GM10847 (cell line): ENCODE data around the gene R3HCC1L.

Experiments used
- POLR2A ChIP-seq: IDR thresholded peaks from 2 replicates; pipeline ENCODE4 v1.6.1; 2011; ENCODE audit not compliant: insufficient read length; ENCODE audit errors: extremely low read depth

The R3HCC1L gene

DNA sequence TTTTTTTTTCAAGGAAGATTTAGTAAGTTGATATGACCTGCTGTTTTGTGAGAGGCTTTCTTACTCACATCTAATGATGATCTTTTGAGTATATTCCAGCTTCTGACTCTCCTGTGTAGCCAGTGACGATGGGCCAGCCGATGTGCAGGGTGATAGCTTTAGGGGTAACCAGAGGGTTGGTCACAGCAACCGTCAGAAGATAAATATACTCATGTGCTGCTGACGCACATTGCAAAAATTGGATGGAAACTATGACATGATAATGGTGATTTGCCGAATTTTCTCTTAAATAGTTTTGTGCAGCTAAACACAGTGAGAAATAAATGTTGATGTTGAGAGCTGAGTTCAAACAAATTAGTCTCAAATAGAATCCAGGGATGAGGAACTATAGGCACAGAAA lies 29.5 kb downstream of the R3HCC1L start:
- TF ChIP-seq POLR2A: no peak

DNA sequence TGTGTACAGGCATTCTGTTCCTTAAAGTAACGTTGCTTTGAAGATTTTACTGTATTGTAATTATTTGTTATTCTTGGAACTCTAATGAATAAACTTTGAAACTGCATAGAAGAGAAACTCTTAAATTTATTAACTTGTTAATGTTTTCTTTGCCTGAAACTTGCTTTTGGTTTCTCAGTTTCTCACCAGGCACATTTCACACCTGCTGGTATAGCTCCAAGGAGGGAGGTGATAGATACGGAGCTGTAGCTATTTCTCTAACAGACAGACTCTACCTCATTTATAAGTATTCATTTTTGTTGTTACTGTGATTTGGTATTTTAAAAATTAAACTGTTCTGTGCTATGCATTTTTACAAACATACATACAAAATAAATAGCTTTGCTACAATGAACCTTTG lies 32.7 kb downstream of the R3HCC1L start:
- no peak for TF ChIP-seq POLR2A

DNA sequence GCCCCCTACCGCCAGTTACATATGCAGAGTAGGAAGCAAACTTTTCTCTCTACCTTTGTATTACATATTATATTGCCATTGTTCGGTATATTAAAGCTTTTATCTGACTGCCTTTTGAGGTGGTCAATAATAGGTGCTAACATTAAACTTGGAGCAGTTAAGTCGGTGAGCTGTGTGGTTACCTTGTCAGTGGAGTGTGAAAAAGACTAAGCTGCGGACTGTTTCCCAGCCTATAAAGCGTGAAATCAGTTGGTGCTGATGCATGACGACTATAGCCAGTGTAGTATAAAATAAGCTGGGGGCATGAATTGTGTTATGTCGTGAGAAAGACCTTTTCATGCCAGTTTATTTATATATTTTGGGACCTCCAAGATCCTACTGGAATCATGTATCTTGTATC lies 33.7 kb downstream of the R3HCC1L start:
- no peak for TF ChIP-seq POLR2A

DNA sequence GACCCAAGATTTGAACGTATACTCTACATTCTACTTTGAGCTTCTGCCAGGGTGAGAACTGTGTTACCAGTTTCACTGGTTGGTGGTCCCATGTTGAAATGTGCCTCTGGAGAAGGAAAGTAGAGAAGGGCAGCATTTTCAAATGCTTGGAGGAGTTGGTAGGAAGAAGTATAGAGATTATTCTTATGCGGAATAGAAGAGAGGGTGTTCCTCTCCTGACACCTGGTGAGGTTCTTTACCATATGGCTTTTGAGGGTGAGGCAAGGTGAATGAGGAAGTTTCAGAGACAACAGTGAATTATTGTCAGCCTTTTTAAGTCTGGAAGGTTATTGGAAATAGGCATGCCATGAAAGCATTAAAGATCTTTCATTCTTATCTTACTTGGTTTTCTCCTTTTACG lies 34.3 kb downstream of the R3HCC1L start:
- TF ChIP-seq POLR2A: no peak

DNA sequence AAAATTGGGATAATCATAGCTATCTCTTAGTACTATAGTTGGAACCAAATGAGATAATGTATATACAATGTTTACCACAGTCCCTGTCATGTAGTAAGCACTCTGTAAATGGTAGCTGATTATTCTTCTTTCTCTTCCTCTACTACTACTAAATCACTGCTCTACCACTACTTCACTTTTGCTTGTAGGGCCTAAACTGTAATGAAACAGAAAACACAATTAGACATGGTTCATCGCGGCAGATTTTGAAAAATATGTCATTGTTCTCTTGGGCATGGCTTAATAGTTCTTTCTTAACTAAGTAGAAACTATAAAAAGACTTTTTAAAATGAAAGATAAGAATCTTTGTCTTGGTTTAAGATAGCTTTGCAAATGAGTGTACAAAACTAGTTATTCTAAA lies 34.9 kb downstream of the R3HCC1L start:
- no peak for TF ChIP-seq POLR2A

DNA sequence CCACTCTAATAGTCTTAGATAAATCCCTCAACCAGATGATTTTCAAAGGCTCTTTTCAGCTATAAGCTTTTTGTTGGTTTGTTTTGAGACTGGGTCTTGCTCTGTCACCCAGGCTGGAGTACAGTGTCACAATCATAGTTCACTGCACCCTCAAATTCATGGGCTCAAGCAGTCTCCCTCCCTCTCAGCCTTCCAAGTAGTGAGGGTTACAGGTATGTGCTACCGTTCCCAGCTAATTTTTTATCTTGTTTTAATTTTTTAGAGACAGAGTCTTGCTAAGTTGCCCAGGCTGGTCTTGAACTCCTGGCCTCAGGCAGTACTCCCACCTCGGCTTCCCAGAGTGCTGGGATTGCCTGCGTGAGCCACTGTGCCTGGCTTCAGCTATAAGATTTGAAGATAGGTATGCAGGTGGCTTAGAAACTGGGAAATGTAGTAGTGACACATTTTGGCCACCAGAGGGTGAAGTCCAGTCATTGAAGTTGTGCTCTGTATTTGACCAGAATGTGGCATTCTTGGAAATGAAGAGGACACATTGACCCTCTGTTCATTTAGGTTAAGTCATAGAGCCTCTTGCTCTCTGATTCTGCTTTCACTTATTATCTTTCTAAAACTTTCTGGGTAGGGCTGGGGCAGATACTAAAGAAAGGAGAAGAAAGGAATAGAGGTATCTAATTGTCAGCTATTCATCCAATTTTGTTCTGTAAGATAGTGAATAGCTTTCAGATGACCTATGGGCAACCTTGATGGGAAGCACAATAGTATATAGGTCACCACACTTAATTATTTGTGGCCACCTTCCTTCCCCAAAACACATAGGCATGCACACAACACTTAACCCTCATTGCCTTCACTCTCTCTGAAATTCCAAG lies 36.0 kb downstream of the R3HCC1L start:
- TF ChIP-seq POLR2A: no peak

DNA sequence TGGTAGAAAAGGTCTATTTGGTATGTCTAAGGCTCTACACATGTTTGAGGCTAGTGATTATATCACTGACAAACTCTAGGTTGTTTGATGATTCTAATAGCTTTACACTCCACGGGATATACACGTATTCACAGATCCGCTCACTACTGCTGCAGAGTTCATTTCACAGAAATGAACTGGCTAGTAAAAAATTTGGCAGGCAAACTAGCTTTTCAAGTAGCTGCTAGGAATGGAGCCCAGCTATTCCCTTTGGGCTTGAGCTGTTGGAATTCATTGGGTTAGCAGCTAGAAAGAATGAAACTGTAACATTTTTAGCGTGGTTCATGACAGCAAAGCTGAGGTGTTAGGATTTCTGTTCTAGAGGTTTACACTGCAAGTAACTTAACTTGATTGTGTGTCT lies 37.6 kb downstream of the R3HCC1L start:
- no peak for TF ChIP-seq POLR2A

DNA sequence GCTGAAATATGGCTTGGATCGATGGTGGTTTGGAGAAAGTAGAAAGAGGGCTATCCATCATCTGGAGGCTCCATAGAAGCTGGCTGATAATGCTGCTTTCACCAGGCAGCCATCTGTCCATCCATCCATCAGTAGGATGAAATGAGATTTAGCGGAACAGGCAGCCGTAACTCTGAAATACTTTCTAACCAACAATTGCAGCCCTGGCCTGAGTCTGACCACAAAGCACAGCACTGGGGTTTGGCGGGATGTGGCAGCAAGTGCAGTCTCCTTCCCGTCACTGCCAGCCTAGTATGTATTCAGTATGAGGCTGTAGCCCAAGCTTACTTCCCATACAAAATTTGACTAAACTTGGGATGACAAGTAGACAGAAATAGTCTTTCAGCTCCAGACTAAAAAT lies 38.0 kb downstream of the R3HCC1L start:
- TF ChIP-seq POLR2A: no peak

DNA sequence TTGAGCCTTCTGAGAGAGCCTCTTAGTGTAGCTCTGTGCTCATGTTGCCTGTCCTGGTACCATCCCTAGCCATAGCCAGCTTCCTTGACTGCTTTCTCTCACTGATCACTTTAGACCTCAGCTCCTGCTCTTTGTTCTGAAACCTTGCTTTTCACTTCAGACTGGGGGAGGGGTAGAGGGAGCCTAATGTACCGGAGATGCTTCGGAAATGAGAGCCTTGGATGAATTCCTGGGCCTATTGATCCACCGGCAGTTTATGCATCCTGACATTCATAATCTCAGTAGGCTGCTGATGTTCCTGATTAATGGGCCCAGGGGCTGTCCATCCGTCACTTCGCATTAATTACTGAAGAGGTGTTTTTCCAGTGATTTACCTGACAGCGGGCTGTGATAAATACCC lies 38.8 kb downstream of the R3HCC1L start:
- TF ChIP-seq POLR2A: no peak

DNA sequence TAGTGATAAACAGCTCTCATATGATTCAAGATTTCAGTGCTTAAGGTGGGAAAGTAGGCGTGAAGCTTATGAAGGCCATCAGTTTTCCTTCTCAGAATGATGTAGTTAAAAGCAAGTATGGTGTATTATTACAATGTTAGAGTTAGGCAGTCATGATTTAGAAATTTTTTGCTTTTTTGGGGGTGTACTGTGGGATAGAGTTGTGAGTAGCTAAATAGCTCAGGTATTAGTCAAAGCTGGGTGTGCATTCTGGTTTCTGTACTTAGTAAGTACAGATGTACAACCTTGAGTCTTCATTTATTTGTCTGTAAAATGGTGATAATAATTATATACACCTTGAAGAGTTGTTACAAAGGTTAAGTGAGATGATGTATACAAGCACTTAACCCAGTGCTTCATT lies 52.2 kb downstream of the R3HCC1L start:
- TF ChIP-seq POLR2A: no peak

DNA sequence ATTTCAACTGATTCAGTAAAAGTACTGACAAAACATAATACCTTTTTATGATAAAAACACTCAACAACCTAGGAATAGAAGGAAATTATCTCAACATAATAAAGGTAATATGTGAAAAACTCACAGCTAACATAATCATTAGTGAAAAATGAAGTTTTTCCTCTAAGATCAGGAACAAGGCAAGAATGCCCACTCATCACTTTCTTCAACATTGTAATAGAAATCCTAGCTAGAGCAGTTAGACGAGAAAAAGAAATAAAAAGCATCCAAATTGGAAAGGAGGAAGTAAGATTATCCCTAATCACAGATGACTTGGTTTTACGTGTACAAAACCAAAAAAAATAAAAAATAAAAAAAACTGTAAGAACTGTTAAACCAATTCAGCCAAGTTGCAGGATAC lies 58.6 kb downstream of the R3HCC1L start:
- no peak for TF ChIP-seq POLR2A

DNA sequence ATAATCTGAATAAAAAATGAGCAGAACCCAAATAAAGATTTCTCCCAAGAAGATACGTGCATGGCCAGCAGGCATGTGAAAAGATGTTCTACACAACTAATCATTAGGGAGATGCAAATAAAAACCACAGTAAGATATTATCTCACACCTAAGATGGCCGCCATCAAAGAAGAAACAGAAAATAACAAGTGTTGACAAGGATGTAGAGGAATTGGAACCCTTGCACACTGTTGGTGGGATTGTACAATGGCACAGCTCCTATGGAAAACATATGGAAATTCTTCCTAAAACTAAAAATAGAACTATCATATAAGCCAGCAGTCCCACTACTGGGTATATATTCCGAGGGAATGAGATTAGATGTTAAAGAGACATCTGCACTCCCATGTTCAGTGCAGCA lies 60.2 kb downstream of the R3HCC1L start:
- TF ChIP-seq POLR2A: no peak

DNA sequence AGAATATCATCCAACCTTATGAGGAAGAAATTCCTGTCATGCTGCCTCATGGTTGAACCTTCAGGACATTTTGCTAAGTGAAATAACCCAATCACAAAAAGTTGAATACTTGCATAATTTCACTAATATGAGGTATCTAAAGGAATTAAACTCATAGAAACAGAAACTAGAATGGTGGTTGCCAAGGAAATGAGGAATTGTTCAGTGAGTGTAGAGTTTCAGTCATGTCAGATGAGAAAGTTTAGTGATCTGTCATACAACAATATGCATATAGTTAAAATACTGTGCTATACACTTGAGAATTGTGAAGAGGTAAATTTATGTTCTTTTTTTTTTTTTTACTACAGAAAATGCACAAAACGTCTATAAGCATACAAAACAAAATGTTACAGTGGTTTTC lies 60.7 kb downstream of the R3HCC1L start:
- no peak for TF ChIP-seq POLR2A

DNA sequence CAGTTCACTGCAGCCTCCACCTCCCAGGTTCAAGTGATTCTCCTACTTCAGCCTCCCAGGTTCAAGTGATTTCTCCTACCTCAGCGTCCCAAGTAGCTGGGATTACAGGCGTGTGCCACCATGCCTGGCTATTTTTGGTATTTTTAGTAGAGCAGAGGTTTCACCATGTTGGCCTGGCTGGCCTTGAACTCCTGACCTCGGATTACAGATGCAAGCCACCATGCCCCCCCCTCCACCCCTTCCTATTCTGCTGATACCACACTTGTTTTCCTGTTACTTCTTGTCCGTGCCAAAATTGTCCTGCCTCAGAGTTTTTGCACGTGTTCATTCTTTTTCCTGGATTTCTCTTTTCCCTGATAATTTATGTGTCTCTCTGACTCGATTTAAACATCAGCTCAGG lies 62.5 kb downstream of the R3HCC1L start:
- no peak for TF ChIP-seq POLR2A

DNA sequence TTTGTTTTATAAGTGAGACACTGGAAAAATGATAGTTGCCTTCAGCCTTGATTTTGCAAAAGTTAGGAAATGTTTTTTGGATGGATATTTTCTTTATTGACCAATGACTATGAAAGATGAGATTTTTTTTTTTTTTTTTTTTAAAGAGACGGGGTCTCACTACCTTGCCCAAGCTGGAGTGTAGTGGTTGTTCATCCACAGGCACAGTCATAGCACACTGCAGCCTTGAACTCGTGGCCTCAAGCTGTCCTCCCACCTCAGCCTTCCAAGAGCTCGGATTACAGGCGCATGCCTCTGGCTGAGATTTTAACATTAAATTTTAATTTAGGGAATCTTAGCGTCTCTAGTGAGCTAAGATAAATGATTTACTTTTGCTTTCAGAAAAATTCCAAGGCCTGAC lies 67.3 kb downstream of the R3HCC1L start:
- TF ChIP-seq POLR2A: no peak

DNA sequence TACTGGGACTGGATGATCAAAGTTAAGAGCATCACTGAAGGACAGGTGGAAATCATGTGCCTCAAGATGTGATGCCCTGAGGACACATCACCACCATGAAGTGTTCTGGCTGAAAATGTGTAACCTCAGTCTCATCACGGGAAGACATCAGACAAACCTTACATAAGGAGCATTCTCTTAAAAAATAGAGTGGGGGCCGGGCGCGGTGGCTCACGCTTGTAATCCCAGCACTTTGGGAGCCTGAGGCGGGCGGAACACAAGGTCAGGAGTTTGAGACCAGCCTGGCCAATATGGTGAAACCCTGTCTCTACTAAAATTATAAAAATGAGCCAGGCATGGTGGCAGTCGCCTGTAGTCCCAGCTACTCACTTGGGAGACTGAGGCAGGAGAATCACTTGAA lies 67.9 kb downstream of the R3HCC1L start:
- TF ChIP-seq POLR2A: no peak

DNA sequence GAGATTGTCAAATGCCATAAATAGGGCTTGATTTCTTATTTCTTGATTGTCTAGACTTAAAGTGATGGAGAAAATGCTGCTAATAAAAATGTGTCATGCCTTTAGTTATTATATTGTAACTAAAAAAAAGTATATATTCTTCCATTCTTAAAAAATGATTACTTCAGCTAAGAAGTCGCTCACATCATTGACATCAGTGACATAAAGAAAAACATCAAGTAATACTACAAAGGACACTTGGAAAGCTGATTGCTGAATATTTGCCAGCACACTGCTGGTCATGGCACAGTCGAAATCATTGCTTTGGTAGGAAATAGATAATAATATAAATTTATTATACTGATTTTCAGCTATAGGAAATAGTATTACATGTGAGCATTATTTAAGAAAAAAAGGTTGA lies 70.9 kb downstream of the R3HCC1L start:
- TF ChIP-seq POLR2A: no peak

DNA sequence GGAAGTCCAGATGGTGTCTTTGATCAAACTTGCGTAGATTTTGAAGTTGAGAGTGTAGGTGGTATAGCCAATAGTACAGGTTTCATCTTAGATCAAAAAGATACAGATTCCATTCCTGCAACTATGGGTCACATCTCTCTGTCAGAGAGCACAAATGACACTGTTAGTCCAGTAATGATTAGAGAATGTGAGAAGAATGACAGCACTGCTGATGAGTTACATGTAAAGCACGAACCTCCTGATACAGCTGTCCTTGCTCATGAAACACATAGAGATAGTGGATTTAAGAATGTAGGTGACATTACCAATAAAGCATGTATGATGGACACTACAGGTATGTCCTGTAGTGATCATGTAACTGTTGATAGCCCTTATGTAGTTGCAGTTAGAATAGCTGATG lies 74.5 kb downstream of the R3HCC1L start:
- TF ChIP-seq POLR2A: no peak

DNA sequence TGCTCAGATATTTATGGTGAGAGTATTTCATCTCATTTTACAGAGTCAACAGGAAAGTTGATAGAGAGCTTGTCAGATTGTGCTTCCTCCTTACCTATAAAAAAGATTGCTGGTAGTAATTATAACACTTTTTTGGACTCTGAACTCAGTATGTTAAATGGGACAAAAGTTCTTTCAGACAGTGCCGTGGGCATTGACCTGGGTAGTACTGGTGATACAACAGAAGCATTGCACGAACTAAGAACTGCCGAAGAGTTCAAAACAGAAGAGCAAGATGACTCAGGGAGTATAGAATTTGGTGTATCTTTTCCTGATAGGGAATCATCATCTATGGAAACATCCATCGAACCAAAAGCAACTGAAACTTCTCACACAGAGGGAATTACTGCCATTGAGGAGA lies 75.0 kb downstream of the R3HCC1L start:
- no peak for TF ChIP-seq POLR2A
